Embryonic facial prominence (tissue), 1 donor: ENCODE measurements around the gene DLG1.
"Not testable (repeated sequence)": the region's sequence is repeated elsewhere in the genome, so short reads cannot be mapped to it uniquely, and the experiment has no call there.

Experiments
- DNase-seq: peaks from one replicate; pipeline ENCODE4 v3.0.0-alpha.2; 2016; ENCODE audit errors: extremely low spot score

Gene DLG1

GRCh38 chr3:197289726-197290125, 8.7 kb downstream of the DLG1 start:
- DNase-seq = no peak

DNA sequence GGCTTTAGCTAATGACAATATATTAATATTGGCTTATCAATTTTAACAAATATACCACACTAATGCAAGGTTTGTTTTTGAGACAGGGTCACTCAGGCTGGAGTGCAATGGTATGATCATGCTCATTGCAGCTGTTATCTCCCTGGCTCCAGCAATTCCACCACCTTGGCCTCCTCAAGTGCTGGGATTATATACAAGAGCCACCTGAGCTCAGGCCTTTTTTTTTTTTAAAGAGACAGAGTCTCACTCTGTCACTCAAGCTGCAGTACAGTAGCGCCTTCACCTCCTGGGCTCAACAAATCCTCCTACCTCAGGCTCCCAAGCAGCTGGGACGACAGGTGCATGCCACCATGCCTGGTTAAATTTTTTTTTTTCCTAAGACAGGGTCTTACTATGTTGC, 11.7 kb downstream of the DLG1 start:
- DNase-seq = no peak

GRCh38 chr3:197285557-197285956, 12.9 kb downstream of the DLG1 start:
- DNase-seq = no peak

DNA sequence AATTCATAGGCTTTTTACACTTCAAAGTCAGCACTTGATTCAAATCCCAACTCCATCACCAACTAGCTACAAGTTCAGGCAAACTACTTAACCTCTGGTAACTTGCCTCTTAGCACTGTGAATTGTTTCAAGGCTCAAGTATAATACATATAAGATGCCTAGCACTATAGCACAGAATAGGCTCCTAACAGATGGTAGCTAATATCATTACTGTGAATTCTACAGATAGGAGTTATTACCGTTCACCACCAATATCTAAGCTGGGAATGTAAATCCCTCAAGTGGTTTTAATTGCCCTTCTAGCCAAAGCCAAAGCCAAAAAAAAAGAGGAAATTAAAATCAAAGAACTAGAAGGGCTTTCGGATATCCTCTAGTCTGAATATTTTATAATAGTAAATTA, 15.4 kb downstream of the DLG1 start:
- no peak for DNase-seq

GRCh38 chr3:197281849-197282248, 16.6 kb downstream of the DLG1 start:
- DNase-seq = no peak

DNA sequence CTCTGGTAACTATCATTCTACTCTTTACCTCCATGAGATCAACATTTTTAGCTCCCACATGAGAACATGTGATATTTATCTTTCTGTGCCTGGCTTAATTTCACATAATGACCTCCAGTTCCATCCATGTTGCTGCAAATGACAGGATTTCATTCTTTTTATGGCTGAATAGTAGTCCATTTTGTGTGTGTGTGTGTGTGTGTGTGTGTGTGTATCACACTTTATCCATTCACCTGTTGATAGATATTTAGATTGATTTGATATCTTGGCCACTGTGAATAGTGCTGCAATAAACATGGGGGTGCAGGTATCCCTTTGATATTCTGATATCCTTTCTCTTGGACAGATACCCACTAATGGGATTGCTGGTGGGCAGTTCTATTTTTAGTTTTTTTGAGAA, 18.3 kb downstream of the DLG1 start:
- DNase-seq = no peak

GRCh38 chr3:197278933-197279332, 19.5 kb downstream of the DLG1 start:
- DNase-seq = no peak

GRCh38 chr3:197276808-197277207, 21.6 kb downstream of the DLG1 start:
- not testable (repeated sequence) for DNase-seq

- DNase-seq = no peak
Measured at GRCh38 chr3:197270558-197271317, 27.7 kb downstream of the DLG1 start.

- no peak for DNase-seq
Measured at GRCh38 chr3:197269024-197269423, 29.4 kb downstream of the DLG1 start.

- DNase-seq = no peak
Measured at GRCh38 chr3:197268294-197268693, 30.1 kb downstream of the DLG1 start.

- no peak for DNase-seq
Measured at GRCh38 chr3:197266331-197266730, 32.1 kb downstream of the DLG1 start.

DNA sequence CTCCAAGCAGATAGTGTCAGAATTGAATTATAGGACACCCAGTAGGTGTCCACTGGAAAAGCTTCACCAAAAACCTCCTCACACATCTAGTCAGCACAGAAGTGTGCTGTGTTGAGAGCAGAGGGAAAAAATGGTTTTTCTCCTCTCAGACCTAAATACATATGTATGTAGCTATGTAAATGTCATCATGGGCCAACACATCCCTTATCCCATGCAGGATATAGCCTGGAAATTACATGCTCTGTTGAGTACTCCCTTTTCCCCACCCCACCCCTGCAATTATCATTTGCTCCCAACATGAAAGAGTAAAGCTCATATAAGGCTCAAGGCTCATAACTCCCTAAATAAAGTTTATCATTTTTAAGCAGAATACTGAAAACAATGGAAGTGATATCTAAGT, 35.7 kb downstream of the DLG1 start:
- DNase-seq = no peak

GRCh38 chr3:197261164-197261509, 37.3 kb downstream of the DLG1 start:
- DNase-seq = no peak

DNA sequence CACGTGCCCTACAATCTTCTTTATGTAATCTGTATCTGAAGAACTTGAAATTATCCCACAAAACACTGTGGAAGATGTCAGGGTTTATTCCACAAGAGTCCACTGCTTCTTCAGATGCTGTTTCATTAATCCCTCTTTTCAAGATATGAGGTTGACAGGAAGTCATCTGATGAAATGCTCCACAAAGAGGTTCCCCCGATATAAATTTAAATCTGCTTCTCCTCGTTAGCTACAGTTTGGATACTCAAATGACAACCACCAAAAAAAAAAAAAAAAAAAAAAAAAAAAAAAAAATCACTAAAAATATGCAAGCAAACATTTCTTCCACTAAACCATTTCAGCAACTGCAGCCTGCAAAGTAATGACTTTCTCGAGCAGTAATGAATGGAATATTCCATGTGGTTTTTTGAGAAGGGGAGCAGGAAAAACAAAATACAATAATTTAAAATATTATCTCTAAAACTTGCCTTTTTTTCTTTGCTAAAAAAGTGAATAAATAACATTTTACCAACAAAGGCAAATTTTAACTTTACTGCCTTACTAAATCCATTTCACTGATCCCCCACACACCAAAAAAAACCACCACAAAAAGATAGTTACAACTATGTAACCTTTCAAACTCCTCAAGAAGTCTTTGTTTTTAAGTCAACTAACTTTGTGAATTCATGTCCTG, 37.8 kb downstream of the DLG1 start:
- DNase-seq = no peak

DNA sequence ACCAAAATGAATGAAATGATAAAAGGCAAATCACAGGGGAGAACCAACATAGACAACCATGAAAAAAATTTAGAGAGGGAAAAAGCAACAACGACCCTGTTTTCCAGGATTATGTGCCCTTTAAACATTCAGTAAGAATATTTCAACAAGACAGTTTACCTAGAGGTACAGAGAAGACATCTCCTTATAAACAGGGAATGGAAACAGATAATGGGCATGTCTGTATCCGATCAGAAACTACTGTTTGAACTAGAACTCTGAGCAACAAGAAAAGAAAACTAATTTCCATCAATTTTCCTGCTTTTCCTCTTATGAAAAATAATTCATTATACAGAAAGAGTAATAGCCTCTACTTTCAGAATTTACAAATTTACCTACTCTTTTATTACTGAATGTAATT, 39.3 kb downstream of the DLG1 start:
- DNase-seq = no peak

DNA sequence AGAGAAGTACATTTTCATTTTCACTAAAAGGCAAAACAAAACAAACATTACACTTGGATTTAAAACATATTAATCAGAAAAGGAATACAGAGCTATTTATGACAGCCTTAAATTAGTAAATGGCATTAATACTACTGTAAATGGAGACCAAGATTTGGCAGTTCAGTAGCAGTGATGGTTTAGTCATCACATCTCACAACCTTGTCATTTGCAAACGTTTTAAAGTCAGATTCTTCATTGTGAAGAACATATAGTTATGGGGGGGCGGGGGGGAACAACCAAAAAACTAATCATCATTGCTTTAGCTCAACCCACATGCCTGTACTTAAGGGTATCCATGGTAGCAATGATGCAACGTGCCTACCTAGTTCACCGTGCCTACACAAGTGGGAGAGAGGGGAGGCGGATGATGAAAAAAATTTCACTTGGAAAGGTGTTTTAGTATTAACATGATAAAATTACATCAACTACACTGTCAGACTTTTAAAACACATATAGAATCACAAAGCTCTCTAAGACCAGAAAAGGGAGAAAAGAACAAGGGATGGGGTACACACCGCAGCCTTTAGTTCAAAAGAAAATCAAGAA, 40.1 kb downstream of the DLG1 start:
- no peak for DNase-seq

DNA sequence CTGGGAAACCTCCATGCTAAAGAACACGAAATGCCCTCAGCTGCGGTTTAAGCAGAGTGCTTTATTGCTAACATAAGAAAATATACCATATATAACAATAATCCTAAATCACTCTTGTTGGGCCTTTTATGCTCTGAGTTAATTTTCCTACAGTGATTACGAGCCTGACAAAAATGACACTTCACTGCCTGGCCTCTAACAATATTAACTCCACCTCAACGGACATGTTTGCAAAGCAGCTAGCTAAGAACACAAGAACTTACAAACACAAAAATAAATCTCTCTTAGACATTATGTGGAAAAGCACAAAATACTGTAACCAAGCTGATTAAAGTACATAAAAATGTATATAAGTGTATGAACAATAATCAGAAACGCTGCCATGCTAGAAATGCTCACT, 40.7 kb downstream of the DLG1 start:
- DNase-seq = no peak

GRCh38 chr3:197256836-197257444, 41.5 kb downstream of the DLG1 start:
- DNase-seq = peak; percentile 32

- DNase-seq = no peak
Measured at GRCh38 chr3:197256104-197256503, 42.3 kb downstream of the DLG1 start.

GRCh38 chr3:197253238-197253947, 45.0 kb downstream of the DLG1 start:
- no peak for DNase-seq

DNA sequence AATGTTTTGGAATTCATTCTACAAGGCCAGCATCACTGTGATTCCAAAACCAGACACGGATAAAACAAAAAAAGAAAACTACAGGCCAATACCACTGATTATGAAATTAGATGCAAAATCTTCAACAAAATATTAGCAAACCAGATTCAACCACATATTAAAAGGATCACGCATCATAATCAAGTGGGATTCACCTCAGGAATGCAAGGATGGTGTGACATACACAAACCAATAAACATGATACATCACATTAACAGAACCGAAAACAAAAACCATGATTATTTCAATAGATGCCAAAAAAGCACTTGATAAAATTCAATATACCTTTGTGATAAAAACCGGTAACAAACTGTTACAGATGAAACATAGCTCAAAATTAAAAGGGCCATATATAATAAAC, 48.9 kb downstream of the DLG1 start:
- no peak for DNase-seq
